ENCODE measurements around the gene RNF168. TPM values are rescaled to one million over a fixed set of nuclear protein-coding genes. Genes with fewer than 3 reads are reported as not detected.

The RNF168 gene
- total RNA-seq (2021): 64.6 and 65.5 TPM in 2 replicates
- long read RNA-seq, full-length matches to known transcripts: 54 of 169 reads
- long read RNA-seq, partial matches to known transcripts: 88 of 169 reads
- long read RNA-seq, other reads (novel, unspliced or antisense): 27 of 169 reads

DNA sequence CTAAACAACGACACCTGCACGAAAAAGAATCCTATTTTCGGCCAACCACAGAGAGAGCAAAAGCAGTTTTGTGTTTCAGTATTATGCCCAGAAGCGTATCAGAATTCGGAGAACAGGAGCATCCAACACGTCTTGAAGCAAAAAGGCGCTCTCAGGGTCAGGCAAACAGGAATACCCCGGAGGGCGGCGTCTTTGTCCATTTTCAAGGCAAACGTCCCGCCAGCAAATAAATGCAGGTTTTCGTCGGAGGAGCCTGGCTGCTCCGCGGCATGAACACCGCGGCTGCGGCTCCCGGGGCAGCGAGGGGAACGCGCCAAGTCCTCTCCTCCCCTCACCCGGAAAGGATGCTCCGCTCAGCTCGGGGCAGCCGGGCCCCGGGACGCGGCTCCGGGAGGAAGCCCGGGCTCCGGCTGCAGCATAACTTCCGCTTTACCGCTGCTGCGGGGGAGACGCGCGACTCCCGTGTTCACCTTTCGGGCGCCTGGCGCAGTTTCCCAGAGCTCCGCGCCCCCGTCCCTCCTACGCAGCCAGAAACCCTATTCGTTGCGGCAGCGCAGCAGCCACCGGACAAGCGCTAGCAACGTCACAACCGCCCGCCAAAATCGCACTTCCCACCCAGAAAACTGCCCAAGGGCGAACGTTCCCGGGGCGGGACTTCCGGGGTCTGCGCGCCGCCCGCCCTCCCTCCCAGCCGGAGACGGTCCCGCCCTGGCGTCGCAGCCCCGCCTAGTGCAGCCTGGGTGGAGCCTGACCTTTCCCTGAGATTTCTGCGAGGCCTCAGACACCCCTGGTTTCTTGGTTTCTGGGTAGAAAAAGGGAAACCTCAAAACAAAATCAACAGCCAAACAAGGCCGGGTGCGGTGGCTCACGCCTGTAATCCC lies at the start of gene RNF168:
Gene RNF168 (minus strand): TSS at position 573 of the 881 bp plus-strand sequence. CDS start 595 bp downstream, outside the sequence.
- H3K4me2 ChIP-seq (ENCODE audit: insufficient read depth, insufficient read length, low read length): peak within 1 kb of the TSS; percentile 90
- H3K18ac ChIP-seq (ENCODE audit: insufficient read length, low read depth, low read length): no peak within 1 kb of the TSS
- no peak within 1 kb of the TSS for H2AFZ ChIP-seq (ENCODE audit: low read length)
- no peak within 1 kb of the TSS for H3T11ph ChIP-seq (ENCODE audit: low read length)
- H3K27ac Mint-ChIP-seq: peak within 1 kb of the TSS; percentile 93 to 98 (median 94)
- H3K79me2 ChIP-seq (ENCODE audit: insufficient read depth, low read length): peaks cover 38% of the 10 kb centered on the region
- no CpG with 5 or more reads among the region's 75 CpGs for WGBS (ENCODE audit: extremely low coverage, insufficient read length, low lambda C conversion rate)
- H3K14ac ChIP-seq (ENCODE audit: insufficient read depth, low read length): peak within 1 kb of the TSS; percentile 82
- no peak within 1 kb of the TSS for H4K8ac ChIP-seq (replicated peaks; ENCODE audit: insufficient read length, low read depth, low read length)
- H3K9ac ChIP-seq (ENCODE audit: extremely low read depth, insufficient read length, low read length): peak within 1 kb of the TSS; percentile 97
- H2BK15ac ChIP-seq (ENCODE audit: low read depth, low read length): no peak within 1 kb of the TSS
- H3K27me3 Mint-ChIP-seq (ENCODE audit: low read depth): no peaks in the 10 kb centered on the region
- peaks cover 8% of the 10 kb centered on the region for H3K9me3 ChIP-seq (ENCODE audit: control insufficient read depth, low read depth, low read length)
- H3K4me1 Mint-ChIP-seq: peaks cover 23 to 31% of the 10 kb centered on the region in 2 experiments
- H3K23me2 ChIP-seq (ENCODE audit: insufficient read length, low read depth, low read length, poor library complexity, severe bottlenecking): peaks cover 9% of the 10 kb centered on the region
- H4K20me1 ChIP-seq (ENCODE audit: control insufficient read depth, insufficient read depth, insufficient read length): no peaks in the 10 kb centered on the region
- H3K56ac ChIP-seq (ENCODE audit: insufficient read length, low read depth, low read length): no peak within 1 kb of the TSS
- peaks cover 7 to 10% of the 10 kb centered on the region in 2 experiments for H3K9me3 Mint-ChIP-seq
- H3K36me3 Mint-ChIP-seq (ENCODE audit: insufficient read depth in 1 of 3, low read depth in 3 of 3): peaks cover 22 to 28% (median 28%) of the 10 kb centered on the region in 3 experiments
- H2AK5ac ChIP-seq (ENCODE audit: insufficient read length, low read length): no peak within 1 kb of the TSS
- no peak within 1 kb of the TSS for H3K23ac ChIP-seq (ENCODE audit: insufficient read length, low read depth, low read length)
- peak within 1 kb of the TSS; percentile 42 for H3K27ac ChIP-seq (ENCODE audit: insufficient read length, low read depth, low read length)
- H2BK12ac ChIP-seq (ENCODE audit: insufficient read length, low read depth, low read length): no peak within 1 kb of the TSS
- H3K27me3 ChIP-seq (ENCODE audit: insufficient read depth, low read length): no peaks in the 10 kb centered on the region
- no peak within 1 kb of the TSS for H3K4ac ChIP-seq (ENCODE audit: low read depth, low read length)
- no peak within 1 kb of the TSS for H2BK120ac ChIP-seq (ENCODE audit: low read depth, low read length, poor library complexity, severe bottlenecking)
- no peak within 1 kb of the TSS for H2BK5ac ChIP-seq (ENCODE audit: insufficient read length, low read length)
- no peak within 1 kb of the TSS for H2BK20ac ChIP-seq (ENCODE audit: low read depth, low read length, poor library complexity, severe bottlenecking)
- no peak within 1 kb of the TSS for H4K5ac ChIP-seq (ENCODE audit: insufficient read length, low read depth, low read length)
- no peaks in the 10 kb centered on the region for H3K4me1 ChIP-seq (ENCODE audit: insufficient read depth, low read length)
- peak within 1 kb of the TSS; percentile 98 to 100 for H3K4me3 Mint-ChIP-seq
- H3K79me1 ChIP-seq (ENCODE audit: insufficient read depth, low read depth, low read length, poor library complexity, severe bottlenecking): no peaks in the 10 kb centered on the region
- DNase-seq: peak; percentile 97
- TF ChIP-seq, protein P1, sequence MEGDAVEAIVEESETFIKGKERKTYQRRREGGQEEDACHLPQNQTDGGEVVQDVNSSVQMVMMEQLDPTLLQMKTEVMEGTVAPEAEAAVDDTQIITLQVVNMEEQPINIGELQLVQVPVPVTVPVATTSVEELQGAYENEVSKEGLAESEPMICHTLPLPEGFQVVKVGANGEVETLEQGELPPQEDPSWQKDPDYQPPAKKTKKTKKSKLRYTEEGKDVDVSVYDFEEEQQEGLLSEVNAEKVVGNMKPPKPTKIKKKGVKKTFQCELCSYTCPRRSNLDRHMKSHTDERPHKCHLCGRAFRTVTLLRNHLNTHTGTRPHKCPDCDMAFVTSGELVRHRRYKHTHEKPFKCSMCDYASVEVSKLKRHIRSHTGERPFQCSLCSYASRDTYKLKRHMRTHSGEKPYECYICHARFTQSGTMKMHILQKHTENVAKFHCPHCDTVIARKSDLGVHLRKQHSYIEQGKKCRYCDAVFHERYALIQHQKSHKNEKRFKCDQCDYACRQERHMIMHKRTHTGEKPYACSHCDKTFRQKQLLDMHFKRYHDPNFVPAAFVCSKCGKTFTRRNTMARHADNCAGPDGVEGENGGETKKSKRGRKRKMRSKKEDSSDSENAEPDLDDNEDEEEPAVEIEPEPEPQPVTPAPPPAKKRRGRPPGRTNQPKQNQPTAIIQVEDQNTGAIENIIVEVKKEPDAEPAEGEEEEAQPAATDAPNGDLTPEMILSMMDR (conservative IDR thresholded peaks at IDR 0.05): no peak
- H4K91ac ChIP-seq (ENCODE audit: insufficient read length, low read depth, low read length): no peak within 1 kb of the TSS

Data from H9 (cell line).